ENCODE results near the gene BIRC6.
"Not testable (repeated sequence)": the region's sequence is repeated elsewhere in the genome, so short reads cannot be mapped to it uniquely, and the experiment has no call there.

The BIRC6 gene

GRCh38 chr2:32627441-32627813 lies 270.6 kb downstream of the BIRC6 start:
- Histone ChIP-seq H3K4me3 (ENCODE audit: low read depth, low read length) (peak overlapping the region; percentile 94), H3K36me3 (peaks cover 6% of the 10 kb centered on the region), H3K9me3 (ENCODE audit: severe bottlenecking) (no peaks in the 10 kb centered on the region), H3K27me3 (ENCODE audit: insufficient read depth, low read depth, severe bottlenecking) (no peaks in the 10 kb centered on the region), H3K27ac (no peak overlapping the region)
- TF ChIP-seq CTCF (IDR thresholded peaks at IDR 0.05; ENCODE audit: low read depth, low read length): no peak
- peak; percentile 20 for DNase-seq

GRCh38 chr2:32627814-32628579 lies 271.2 kb downstream of the BIRC6 start, which contains the start of gene TTC27:
TSS of gene TTC27 (plus strand) at chr2:32628050. CDS start at chr2:32628293, 243 bp downstream.
- Histone ChIP-seq H3K27me3 (ENCODE audit: insufficient read depth, low read depth, severe bottlenecking) (no peaks in the 10 kb centered on the region), H3K4me3 (ENCODE audit: low read depth, low read length) (peak within 1 kb of the TSS; percentile 94), H3K27ac (peak within 1 kb of the TSS; percentile 31), H3K36me3 (peaks cover 6% of the 10 kb centered on the region; the same call in 1 of the 2 replicates), H3K9me3 (ENCODE audit: severe bottlenecking) (no peaks in the 10 kb centered on the region)
- no peak for TF ChIP-seq CTCF (IDR thresholded peaks at IDR 0.05; ENCODE audit: low read depth, low read length)
- peak; percentile 95 for DNase-seq

GRCh38 chr2:32632089-32632488 lies 275.3 kb downstream of the BIRC6 start:
- H3K27ac ChIP-seq: no peak overlapping the region
- no peak for TF ChIP-seq CTCF (IDR thresholded peaks at IDR 0.05; ENCODE audit: low read depth, low read length)
- peaks cover 13% of the 10 kb centered on the region for H3K36me3 ChIP-seq
- no peak for DNase-seq
- no peaks in the 10 kb centered on the region for H3K9me3 ChIP-seq (ENCODE audit: severe bottlenecking)
- no peaks in the 10 kb centered on the region for H3K27me3 ChIP-seq (ENCODE audit: insufficient read depth, low read depth, severe bottlenecking)
- no peak overlapping the region for H3K4me3 ChIP-seq (ENCODE audit: low read depth, low read length)

GRCh38 chr2:32633040-32633439 lies 276.2 kb downstream of the BIRC6 start:
- Histone ChIP-seq H3K4me3 (ENCODE audit: low read depth, low read length) (no peak overlapping the region), H3K9me3 (ENCODE audit: severe bottlenecking) (no peaks in the 10 kb centered on the region), H3K36me3 (peaks cover 17% of the 10 kb centered on the region), H3K27me3 (ENCODE audit: insufficient read depth, low read depth, severe bottlenecking) (no peaks in the 10 kb centered on the region), H3K27ac (no peak overlapping the region)
- TF ChIP-seq CTCF (IDR thresholded peaks at IDR 0.05; ENCODE audit: low read depth, low read length): no peak
- no peak for DNase-seq

- H3K4me3 ChIP-seq (ENCODE audit: low read depth, low read length); H3K9me3 ChIP-seq (ENCODE audit: severe bottlenecking); H3K27ac ChIP-seq; DNase-seq; H3K27me3 ChIP-seq (ENCODE audit: insufficient read depth, low read depth, severe bottlenecking): not testable (repeated sequence)
- peaks cover 40% of the 10 kb centered on the region for H3K36me3 ChIP-seq
These were observed 281.7 kb downstream of the BIRC6 start for GRCh38 chr2:32638548-32638947.

GRCh38 chr2:32641180-32641579 lies 284.4 kb downstream of the BIRC6 start:
- DNase-seq: no peak
- no peak overlapping the region for H3K27ac ChIP-seq
- H3K36me3 ChIP-seq: peaks cover 38% of the 10 kb centered on the region
- no peak for TF ChIP-seq CTCF (IDR thresholded peaks at IDR 0.05; ENCODE audit: low read depth, low read length)
- no peak overlapping the region for H3K4me3 ChIP-seq (ENCODE audit: low read depth, low read length)
- no peaks in the 10 kb centered on the region for H3K27me3 ChIP-seq (ENCODE audit: insufficient read depth, low read depth, severe bottlenecking)
- H3K9me3 ChIP-seq (ENCODE audit: severe bottlenecking): no peaks in the 10 kb centered on the region
